HCT116 (cell line): ENCODE data around the gene BEND5. TPM values are rescaled to one million over a fixed set of nuclear protein-coding genes. Genes with fewer than 3 reads are reported as not detected.

Experiments
- ATAC-seq: fragments of 200-7000 bp; cut with Tn5 transposase; 2 replicates; pipeline ENCODE4 v1.9.1; 2020; ENCODE audit warnings: mild to moderate bottlenecking, moderate library complexity
- BruUV-seq: library from RNA; stranded (reverse); fragments of 400-500 nt; replicated peaks from 2 replicates; lab custom pipeline; 2021; lab: Mats Ljungman, UMichigan
- CTCF ChIA-PET: fragments of 300-600 bp; sonication (Branson Sonifier 250); formaldehyde crosslinking; loops from one replicate; lab custom pipeline; 2021; ENCODE audit warnings: antibody characterized with exemption; lab: Charles Lee
- POLR2A ChIA-PET: fragments of 300-600, 350-600 bp; sonication (Branson Sonifier 250); formaldehyde crosslinking; loops from one replicate; lab custom pipeline; 2021; ENCODE audit warnings: antibody characterized with exemption; lab: Charles Lee
- RAD21 ChIA-PET, 2 experiments: fragments of 300-600 bp; sonication (Branson Sonifier 250); formaldehyde crosslinking; loops; one replicate each; lab custom pipeline; 2023; ENCODE audit warnings: low total read pairs in 2 of 2; ENCODE audit not compliant: uncharacterized antibody in 2 of 2, unreplicated experiment in 2 of 2, low non-redundant PET in 1 of 2; lab: Charles Lee
- DNase-seq: peaks from one replicate; pipeline ENCODE4 v3.0.0-alpha.2; 2010; ENCODE audit warnings: low read depth, low spot score
- H2AFZ ChIP-seq: fragments of 200-600 bp; shearing (Covaris generic), sonication (generic); 2 replicates; pipeline ENCODE4 v1.6.1; 2017; ENCODE audit warnings: low read depth, mixed run types, mixed read lengths, antibody characterized with exemption, low read length; ENCODE audit not compliant: poor library complexity, severe bottlenecking
- H3K27ac ChIP-seq: 2 replicates; pipeline ENCODE4 v1.5.1; 2012; ENCODE audit warnings: low read depth, low read length
- H3K27me3 ChIP-seq: fragments of 200-600 bp; sonication (generic); 2 replicates; pipeline ENCODE4 v1.6.1; 2016; ENCODE audit warnings: mixed run types, low read length, mixed read lengths; ENCODE audit not compliant: insufficient read depth
- H3K36me3 ChIP-seq, 2 experiments: fragments of 200-500 bp in 1 of 2; fragments of 200-600 bp in 1 of 2; sonication (Bioruptor generic) in 1 of 2; sonication (generic) in 1 of 2; 2 replicates each; pipeline versions ENCODE4 v1.5.1 to v1.6.1; 2014 to 2016; ENCODE audit warnings: low read length in 2 of 2, inconsistent platforms in 1 of 2, mixed read lengths in 1 of 2, mixed run types in 1 of 2; ENCODE audit not compliant: insufficient read depth in 2 of 2, control insufficient read depth in 1 of 2
- H3K4me1 ChIP-seq, 2 experiments: fragments of 200-600 bp in 1 of 2; sonication (generic) in 1 of 2; 2 replicates each; pipeline versions ENCODE4 v1.5.1 to v1.6.1; 2012 to 2017; ENCODE audit warnings: low read length in 2 of 2, inconsistent platforms in 1 of 2, mild to moderate bottlenecking in 1 of 2, mixed read lengths in 1 of 2, mixed run types in 1 of 2, moderate library complexity in 1 of 2; ENCODE audit not compliant: insufficient read depth in 2 of 2, control insufficient read depth in 1 of 2
- H3K4me2 ChIP-seq: fragments of 200-600 bp; sonication (generic); 2 replicates; pipeline ENCODE4 v1.6.1; 2017; ENCODE audit warnings: mixed run types, low read length, mixed read lengths
- H3K4me3 ChIP-seq, 2 experiments: fragments of 200-600 bp in 1 of 2; sonication (generic) in 1 of 2; replicated peaks in 1 of 2; 2 replicates each; pipeline ENCODE4 v1.5.1; 2011 to 2016; ENCODE audit warnings: low read length in 2 of 2, control low read depth in 1 of 2, low read depth in 1 of 2, mild to moderate bottlenecking in 1 of 2, mixed read lengths in 1 of 2, mixed run types in 1 of 2
- H3K79me2 ChIP-seq: fragments of 200-600 bp; sonication (generic); 2 replicates; pipeline ENCODE4 v1.6.1; 2017; ENCODE audit warnings: mild to moderate bottlenecking, mixed run types, low read length, moderate library complexity, mixed read lengths; ENCODE audit not compliant: insufficient read depth
- H3K9ac ChIP-seq: fragments of 200-600 bp; sonication (generic); 2 replicates; pipeline ENCODE4 v1.6.1; 2016; ENCODE audit warnings: low read length, mixed read lengths
- H3K9me2 ChIP-seq: fragments of 200-600 bp; sonication (generic), shearing (Covaris generic); 2 replicates; pipeline ENCODE4 v1.6.1; 2017; ENCODE audit warnings: mixed run types, mild to moderate bottlenecking, moderate library complexity; ENCODE audit not compliant: insufficient read depth
- H3K9me3 ChIP-seq, 2 experiments: fragments of 200-500 bp in 1 of 2; fragments of 200-600 bp in 1 of 2; sonication (Bioruptor generic) in 1 of 2; sonication (generic) in 1 of 2; 2 replicates each; pipeline ENCODE4 v1.6.1; 2014 to 2017; ENCODE audit warnings: low read length in 2 of 2, mixed read lengths in 2 of 2, inconsistent platforms in 1 of 2, low read depth in 1 of 2, mild to moderate bottlenecking in 1 of 2, mixed run types in 1 of 2, moderate library complexity in 1 of 2; ENCODE audit not compliant: control insufficient read depth in 1 of 2, insufficient read depth in 1 of 2
- H4K20me1 ChIP-seq: fragments of 200-600 bp; sonication (generic), shearing (Covaris generic); 2 replicates; pipeline ENCODE4 v1.6.1; 2017; ENCODE audit warnings: mixed run types, mild to moderate bottlenecking, moderate library complexity; ENCODE audit not compliant: insufficient read depth
- CBX3 ChIP-seq: IDR thresholded peaks from 2 replicates; pipeline ENCODE4 v1.6.1; 2012; ENCODE audit warnings: low read depth
- EGR1 ChIP-seq: IDR thresholded peaks from 2 replicates; pipeline ENCODE4 v1.6.1; 2012; ENCODE audit warnings: low read depth
- EZH2 ChIP-seq: fragments of 200-600 bp; sonication (generic); IDR thresholded peaks from 2 replicates; pipeline ENCODE4 v1.6.1; 2017; ENCODE audit warnings: antibody characterized with exemption, mixed run types
- JUND ChIP-seq: IDR thresholded peaks from 2 replicates; pipeline ENCODE4 v1.6.1; 2012
- SRF ChIP-seq: IDR thresholded peaks from 2 replicates; pipeline ENCODE4 v1.6.1; 2012; ENCODE audit warnings: low read depth
- TCF7L2 ChIP-seq: IDR thresholded peaks from 2 replicates; pipeline ENCODE4 v1.7.0; 2011; ENCODE audit warnings: borderline replicate concordance, inconsistent platforms; ENCODE audit not compliant: insufficient read depth, insufficient read length; ENCODE audit errors: extremely low read depth
- ZFX ChIP-seq: fragments of 450-650 bp; IDR thresholded peaks from 2 replicates; pipeline ENCODE4 v1.6.1; 2017
- intact Hi-C: fragments of 100-400 bp; cut with micrococcal nuclease; formaldehyde crosslinking; loops from 2 replicates; pipeline ENCODE4 v1.10.0; 2022
- total RNA-seq: library from RNA; stranded (reverse); gene quantifications from one replicate; pipeline ENCODE4 v1.2.1, GENCODE V29; 2021; ENCODE audit not compliant: unreplicated experiment
- TF ChIP-seq, protein P1 (sequence below): IDR thresholded peaks from 2 replicates; pipeline ENCODE4 v1.6.1; 2012
- TF ChIP-seq, protein P2 (sequence below), 3 experiments: fragments of 200-600 bp in 1 of 3; sonication (generic) in 1 of 3; IDR thresholded peaks in 2 of 3; conservative IDR thresholded peaks in 1 of 3; 2 replicates each; pipeline ENCODE4 v1.5.1; 2012 to 2017; ENCODE audit warnings: low read depth in 2 of 3, low read length in 2 of 3, antibody characterized with exemption in 1 of 3, borderline replicate concordance in 1 of 3, control low read depth in 1 of 3, mild to moderate bottlenecking in 1 of 3, mixed read lengths in 1 of 3, mixed run types in 1 of 3, moderate library complexity in 1 of 3; ENCODE audit not compliant: insufficient read depth in 1 of 3
- TF ChIP-seq, protein P3 (sequence below): IDR thresholded peaks from 2 replicates; pipeline ENCODE4 v1.6.1; 2012

The BEND5 gene
- total RNA-seq, 1 experiment from 2014 or later = not detected

DNA sequence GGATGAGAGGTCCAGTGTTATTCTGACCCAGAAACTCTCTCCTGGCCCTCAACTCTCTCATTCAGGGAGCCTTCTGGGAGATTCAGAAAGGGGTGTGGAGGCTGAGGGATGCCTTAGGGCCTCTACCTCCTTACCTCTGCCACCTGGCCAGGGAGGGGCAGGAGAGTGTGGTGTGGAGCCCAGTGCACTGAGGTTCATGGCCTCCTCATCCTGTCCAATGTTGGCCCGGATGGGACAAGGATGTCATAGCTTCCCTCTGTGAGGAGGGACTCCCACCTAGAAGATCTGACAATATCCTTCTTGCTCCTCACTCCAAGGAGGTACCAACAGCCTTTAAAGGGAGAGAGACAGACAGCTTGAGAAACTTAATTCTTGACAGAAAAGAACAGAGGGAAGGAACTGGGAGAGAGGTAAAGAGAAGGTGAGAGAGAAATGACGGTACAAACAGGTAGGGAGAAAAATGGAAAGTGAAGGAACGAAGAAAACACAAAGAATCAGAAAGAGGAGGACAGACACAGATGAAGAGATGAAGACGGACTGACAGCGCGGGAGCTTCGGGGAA is 779 bp downstream of the BEND5 start:
- Histone ChIP-seq H3K9me3 (no peaks in the 10 kb centered on the region), H3K4me2 (no peak overlapping the region), H3K9me2 (no peaks in the 10 kb centered on the region), H3K4me1 (no peaks in the 10 kb centered on the region), H3K36me3 (no peaks in the 10 kb centered on the region), H3K79me2 (no peaks in the 10 kb centered on the region), H3K9ac (no peak overlapping the region), H2AFZ (no peak overlapping the region), H3K27me3 (peaks cover 10% of the 10 kb centered on the region; the same call in 1 of the 2 replicates), H3K27ac (no peak overlapping the region), H3K4me3 (no peak overlapping the region), H4K20me1 (no peaks in the 10 kb centered on the region)
- DNase-seq (no peak), ATAC-seq (no peak)
- ChIA-PET CTCF (no interaction called here), POLR2A (no interaction called here), RAD21 (no interaction called here)
- intact Hi-C loops = no loop called here
- TF ChIP-seq EZH2 = no peak
- no peak for TF ChIP-seq TCF7L2
- TF ChIP-seq, protein P1, sequence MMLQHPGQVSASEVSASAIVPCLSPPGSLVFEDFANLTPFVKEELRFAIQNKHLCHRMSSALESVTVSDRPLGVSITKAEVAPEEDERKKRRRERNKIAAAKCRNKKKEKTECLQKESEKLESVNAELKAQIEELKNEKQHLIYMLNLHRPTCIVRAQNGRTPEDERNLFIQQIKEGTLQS = no peak
- no peak for TF ChIP-seq EGR1
- no peak for TF ChIP-seq CBX3
- TF ChIP-seq JUND = no peak
- TF ChIP-seq ZFX = no peak
- no peak for TF ChIP-seq SRF
- TF ChIP-seq, protein P2, sequence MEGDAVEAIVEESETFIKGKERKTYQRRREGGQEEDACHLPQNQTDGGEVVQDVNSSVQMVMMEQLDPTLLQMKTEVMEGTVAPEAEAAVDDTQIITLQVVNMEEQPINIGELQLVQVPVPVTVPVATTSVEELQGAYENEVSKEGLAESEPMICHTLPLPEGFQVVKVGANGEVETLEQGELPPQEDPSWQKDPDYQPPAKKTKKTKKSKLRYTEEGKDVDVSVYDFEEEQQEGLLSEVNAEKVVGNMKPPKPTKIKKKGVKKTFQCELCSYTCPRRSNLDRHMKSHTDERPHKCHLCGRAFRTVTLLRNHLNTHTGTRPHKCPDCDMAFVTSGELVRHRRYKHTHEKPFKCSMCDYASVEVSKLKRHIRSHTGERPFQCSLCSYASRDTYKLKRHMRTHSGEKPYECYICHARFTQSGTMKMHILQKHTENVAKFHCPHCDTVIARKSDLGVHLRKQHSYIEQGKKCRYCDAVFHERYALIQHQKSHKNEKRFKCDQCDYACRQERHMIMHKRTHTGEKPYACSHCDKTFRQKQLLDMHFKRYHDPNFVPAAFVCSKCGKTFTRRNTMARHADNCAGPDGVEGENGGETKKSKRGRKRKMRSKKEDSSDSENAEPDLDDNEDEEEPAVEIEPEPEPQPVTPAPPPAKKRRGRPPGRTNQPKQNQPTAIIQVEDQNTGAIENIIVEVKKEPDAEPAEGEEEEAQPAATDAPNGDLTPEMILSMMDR (IDR thresholded peaks at IDR 0.05 in 2 of 3, conservative IDR thresholded peaks at IDR 0.05 in 1 of 3; ENCODE audit: borderline replicate concordance in 1 of 3, insufficient read depth in 1 of 3, low read depth in 2 of 3, low read length in 2 of 3) = no peak
- TF ChIP-seq, protein P3, sequence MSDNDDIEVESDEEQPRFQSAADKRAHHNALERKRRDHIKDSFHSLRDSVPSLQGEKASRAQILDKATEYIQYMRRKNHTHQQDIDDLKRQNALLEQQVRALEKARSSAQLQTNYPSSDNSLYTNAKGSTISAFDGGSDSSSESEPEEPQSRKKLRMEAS = no peak
- BruUV-seq = no TSS peak
